Activated naive CD4-positive, alpha-beta T cell treated with anti-CD3 and anti-CD28 coated beads, Interleukin-2, amount 50 U/mL, for 24 hours (primary cell): ENCODE results near the gene TXLNG.
"Not testable (repeated sequence)": the region's sequence is repeated elsewhere in the genome, so short reads cannot be mapped to it uniquely, and the experiment has no call there.

Experiments used
- H3K27ac Mint-ChIP-seq: one replicate; pipeline ENCODE4 v1.8.0; 2021; ENCODE audit warnings: mild to moderate bottlenecking, mixed read lengths
- H3K27me3 Mint-ChIP-seq: one replicate; pipeline ENCODE4 v1.8.0; 2021; ENCODE audit warnings: mixed read lengths
- H3K36me3 Mint-ChIP-seq: one replicate; pipeline ENCODE4 v1.8.0; 2021; ENCODE audit warnings: mixed read lengths
- H3K4me1 Mint-ChIP-seq: one replicate; pipeline ENCODE4 v1.8.0; 2021; ENCODE audit warnings: mixed read lengths
- H3K4me3 Mint-ChIP-seq: one replicate; pipeline ENCODE4 v1.8.0; 2021; ENCODE audit warnings: mild to moderate bottlenecking, mixed read lengths
- H3K9me3 Mint-ChIP-seq: one replicate; pipeline ENCODE4 v1.8.0; 2021; ENCODE audit warnings: mixed read lengths

TXLNG gene

DNA sequence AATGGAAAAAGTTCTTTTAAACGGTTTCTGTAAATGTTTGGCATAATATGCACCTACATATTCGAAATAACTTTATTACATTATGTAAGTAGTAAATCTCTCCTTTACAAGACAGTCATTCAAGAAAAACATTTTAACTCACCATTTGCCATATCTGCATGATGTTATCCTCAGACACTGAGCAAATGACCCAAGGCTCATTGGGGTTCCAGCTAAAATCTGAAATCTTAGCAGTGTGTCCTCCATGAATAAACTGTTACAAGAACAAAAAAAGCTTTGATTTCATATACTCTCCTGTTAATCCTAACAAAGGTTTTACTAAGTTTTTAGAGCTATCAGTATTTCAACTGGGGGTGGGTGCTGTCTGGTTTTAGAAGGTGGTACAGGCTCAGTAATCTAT is 59.4 kb downstream of the TXLNG start:
- H3K9me3 Mint-ChIP-seq = no peaks in the 10 kb centered on the region
- H3K27ac Mint-ChIP-seq = no peak overlapping the region
- H3K4me1 Mint-ChIP-seq = no peaks in the 10 kb centered on the region
- H3K27me3 Mint-ChIP-seq = no peaks in the 10 kb centered on the region
- H3K36me3 Mint-ChIP-seq = peaks cover 4% of the 10 kb centered on the region
- H3K4me3 Mint-ChIP-seq = no peak overlapping the region

DNA sequence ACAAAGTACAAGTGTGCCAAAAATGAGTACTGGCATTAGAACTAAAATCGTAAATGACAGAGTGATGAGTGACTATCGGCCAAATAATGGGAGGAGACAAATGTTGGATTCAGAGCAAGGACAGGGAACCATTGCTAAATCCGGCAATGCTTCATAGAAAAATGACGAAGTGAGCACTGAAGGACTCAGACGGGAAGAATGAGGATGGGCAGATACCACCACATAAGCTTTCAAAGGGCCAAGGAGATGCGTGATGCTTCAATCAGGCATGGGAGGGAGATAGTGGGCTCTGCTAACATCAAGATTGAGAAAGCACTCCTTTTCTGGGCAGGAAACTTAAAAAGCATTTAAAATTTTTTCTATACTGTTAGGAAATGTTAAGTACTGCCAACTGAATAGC is 62.3 kb downstream of the TXLNG start:
- Mint-ChIP-seq H3K36me3 (peaks cover 10% of the 10 kb centered on the region), H3K9me3 (no peaks in the 10 kb centered on the region), H3K27me3 (no peaks in the 10 kb centered on the region), H3K4me1 (peaks cover 3% of the 10 kb centered on the region), H3K27ac (no peak overlapping the region), H3K4me3 (no peak overlapping the region)

DNA sequence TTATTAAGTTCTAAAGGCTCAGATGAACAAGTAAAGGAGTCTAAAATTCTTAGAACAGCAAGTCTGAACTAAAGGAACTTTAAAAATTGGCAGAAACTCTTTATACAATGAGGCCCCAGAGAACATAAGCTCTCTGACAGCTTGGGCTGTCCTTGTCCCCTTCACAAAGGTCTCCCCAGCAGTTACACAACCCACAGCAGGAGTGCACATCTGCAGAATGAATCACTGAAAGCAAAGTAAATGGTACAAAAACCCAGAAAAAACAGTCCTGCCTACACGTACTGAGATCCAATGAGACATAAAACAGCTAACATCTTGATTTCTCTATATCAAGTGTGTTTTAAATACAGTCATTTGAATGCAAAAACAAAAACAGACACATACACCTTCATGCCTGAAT is 65.2 kb downstream of the TXLNG start:
- Mint-ChIP-seq H3K27me3 (no peaks in the 10 kb centered on the region), H3K4me1 (peaks cover 12% of the 10 kb centered on the region), H3K36me3 (peaks cover 13% of the 10 kb centered on the region), H3K4me3 (no peak overlapping the region), H3K27ac (peak overlapping the region; percentile 51), H3K9me3 (no peaks in the 10 kb centered on the region)

DNA sequence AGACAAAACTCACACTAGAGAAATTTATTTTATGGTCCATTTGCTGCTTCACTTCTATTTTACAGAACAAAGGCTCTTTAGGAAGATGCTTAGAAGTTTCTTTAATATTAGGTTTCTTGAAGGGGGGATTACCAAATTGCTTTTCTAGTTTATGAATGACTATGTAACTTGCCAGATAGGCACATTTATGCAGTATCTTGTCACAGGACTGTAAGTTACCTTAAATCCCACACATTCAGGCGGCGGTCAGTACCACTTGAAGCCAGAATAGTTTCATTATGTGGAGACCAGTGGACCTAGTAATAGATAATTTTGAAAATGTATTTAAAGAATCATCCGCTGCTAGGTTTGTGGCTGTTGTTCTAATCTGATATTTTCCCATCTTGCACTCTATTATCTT is 65.6 kb downstream of the TXLNG start:
- Mint-ChIP-seq H3K9me3 (no peaks in the 10 kb centered on the region), H3K36me3 (peaks cover 14% of the 10 kb centered on the region), H3K27me3 (no peaks in the 10 kb centered on the region), H3K4me3 (no peak overlapping the region), H3K27ac (peak overlapping the region; percentile 51), H3K4me1 (peaks cover 16% of the 10 kb centered on the region)

DNA sequence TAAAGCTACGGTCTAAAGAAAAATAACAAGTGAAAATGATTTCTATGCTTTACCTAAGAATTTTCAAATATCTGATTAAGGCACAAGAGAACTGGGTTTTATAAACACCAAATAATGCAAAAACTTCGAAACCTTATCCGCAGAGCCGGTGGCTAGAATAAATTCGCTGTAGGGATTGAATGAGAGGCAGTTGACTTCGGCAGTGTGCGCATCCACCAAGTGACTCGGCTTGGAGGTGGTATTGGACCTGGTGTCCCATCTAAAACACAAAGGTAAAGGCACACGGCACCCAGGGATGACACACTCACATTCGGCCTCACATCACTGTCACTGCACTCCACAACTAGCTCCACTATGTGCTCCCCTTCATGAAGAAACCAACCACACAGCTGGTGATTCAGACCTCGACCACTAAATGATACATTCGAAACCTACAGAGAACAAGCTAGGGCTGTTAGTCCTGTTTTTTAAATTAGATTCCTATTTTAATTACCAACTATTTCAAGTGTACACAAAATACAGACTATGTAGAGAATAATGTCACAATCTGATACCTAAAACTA is 66.4 kb downstream of the TXLNG start:
- H3K4me1 Mint-ChIP-seq = peaks cover 23% of the 10 kb centered on the region

DNA sequence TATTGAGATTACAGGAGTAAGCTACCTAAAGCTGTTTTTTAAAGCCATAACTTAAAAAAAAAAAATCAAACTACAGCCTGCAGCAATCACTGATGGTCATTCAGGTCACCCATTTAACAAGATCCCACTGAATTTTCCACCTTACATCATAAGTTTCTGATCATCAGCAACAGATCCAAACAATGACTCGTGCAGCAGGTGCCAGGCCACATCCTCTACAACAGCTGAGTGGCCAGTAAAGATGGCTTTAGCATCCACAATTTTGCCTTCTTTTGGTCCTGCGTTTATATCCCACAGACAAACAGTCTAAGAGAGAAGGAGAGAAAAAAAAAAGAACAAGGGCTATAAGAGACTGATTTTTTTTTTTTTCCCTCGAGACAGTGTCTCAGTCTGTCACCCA is 67.3 kb downstream of the TXLNG start:
- Mint-ChIP-seq H3K36me3 (peaks cover 9% of the 10 kb centered on the region), H3K27me3 (no peaks in the 10 kb centered on the region), H3K4me1 (peaks cover 26% of the 10 kb centered on the region), H3K4me3 (no peak overlapping the region), H3K9me3 (no peaks in the 10 kb centered on the region), H3K27ac (no peak overlapping the region)

More for the DNA sequence above, 66.4 kb downstream of the TXLNG start:
- peaks cover 14% of the 10 kb centered on the region for H3K36me3 Mint-ChIP-seq
- no peak overlapping the region for H3K4me3 Mint-ChIP-seq
- H3K27ac Mint-ChIP-seq = no peak overlapping the region
- no peaks in the 10 kb centered on the region for H3K9me3 Mint-ChIP-seq
- H3K27me3 Mint-ChIP-seq = no peaks in the 10 kb centered on the region

DNA sequence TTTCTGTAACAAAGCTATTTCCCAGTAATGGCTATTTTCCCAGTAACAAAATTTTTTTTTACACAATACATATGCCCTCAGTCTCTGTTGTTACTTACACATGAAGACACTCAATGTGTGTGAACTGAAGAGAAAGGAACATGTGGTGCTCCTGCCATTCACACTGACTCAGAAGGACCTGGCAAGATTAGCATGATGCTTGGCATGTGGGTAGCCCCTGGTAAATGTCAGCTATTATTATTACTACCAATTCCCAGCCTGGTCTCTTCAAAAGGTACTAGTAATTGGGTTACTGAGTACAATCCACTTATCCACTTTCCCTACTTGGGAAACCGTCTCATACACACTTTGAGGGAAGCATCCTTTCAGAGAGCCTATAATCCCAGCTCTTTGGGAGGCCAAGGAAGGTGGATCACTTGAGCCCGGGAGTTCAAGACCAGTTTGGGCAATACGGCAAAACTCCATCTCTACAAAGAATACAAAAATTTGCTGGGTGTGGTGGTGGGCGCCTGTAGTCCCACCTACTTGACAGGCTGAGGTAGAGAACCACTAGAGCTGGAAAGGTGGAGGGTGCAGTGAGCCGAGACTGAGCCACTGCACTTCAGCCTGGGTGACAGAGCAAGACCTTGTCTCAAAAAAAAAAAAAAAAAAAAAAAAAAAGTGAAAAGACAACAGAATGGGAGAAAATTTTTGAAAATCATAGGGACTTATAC is 69.3 kb downstream of the TXLNG start:
- Mint-ChIP-seq H3K4me1 (peaks cover 41% of the 10 kb centered on the region), H3K36me3 (peaks cover 12% of the 10 kb centered on the region), H3K9me3 (no peaks in the 10 kb centered on the region), H3K4me3 (no peak overlapping the region), H3K27ac (peak overlapping the region; percentile 65), H3K27me3 (no peaks in the 10 kb centered on the region)

DNA sequence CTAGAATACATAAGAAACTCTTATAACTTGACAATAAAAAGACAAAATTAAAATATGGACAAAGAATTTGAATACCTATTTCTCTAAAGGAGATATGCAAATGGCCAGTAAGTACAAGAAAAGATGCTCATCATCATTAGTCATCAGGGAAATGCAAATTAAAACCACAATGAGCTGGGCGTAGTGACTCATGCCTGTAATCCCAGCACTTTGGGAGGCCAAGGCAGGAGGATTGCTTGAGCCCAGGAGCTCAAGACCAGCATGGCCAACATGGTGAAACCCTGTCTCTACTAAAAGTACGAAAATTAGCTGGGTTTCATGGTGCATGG is 69.8 kb downstream of the TXLNG start:
- Mint-ChIP-seq H3K4me1 (peaks cover 41% of the 10 kb centered on the region), H3K36me3 (peaks cover 12% of the 10 kb centered on the region), H3K4me3 (peak overlapping the region; percentile 30), H3K27ac (peak overlapping the region; percentile 87)
- not testable (repeated sequence) for H3K27me3 Mint-ChIP-seq, H3K9me3 Mint-ChIP-seq

DNA sequence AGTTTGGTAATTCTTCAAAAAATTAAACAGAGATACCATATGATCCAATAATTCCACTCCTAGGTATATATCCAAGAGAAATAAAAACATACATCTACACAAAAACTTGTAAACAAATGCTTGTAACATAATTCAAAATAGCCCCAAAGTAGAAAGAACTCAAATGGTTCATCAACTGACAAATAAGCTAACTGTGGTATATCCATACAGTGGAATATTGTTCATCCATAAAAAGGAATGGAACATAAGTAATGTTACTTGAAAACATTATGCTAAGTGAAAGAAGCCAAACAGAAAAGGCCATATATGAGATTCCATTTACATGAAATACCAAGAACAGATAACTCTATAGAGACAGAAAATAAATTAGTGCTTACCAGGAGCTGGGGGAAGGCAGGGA is 70.5 kb downstream of the TXLNG start:
- no peaks in the 10 kb centered on the region for H3K9me3 Mint-ChIP-seq
- H3K4me3 Mint-ChIP-seq = no peak overlapping the region
- H3K4me1 Mint-ChIP-seq = peaks cover 41% of the 10 kb centered on the region
- H3K36me3 Mint-ChIP-seq = peaks cover 7% of the 10 kb centered on the region
- peak overlapping the region; percentile 87 for H3K27ac Mint-ChIP-seq
- H3K27me3 Mint-ChIP-seq = no peaks in the 10 kb centered on the region

DNA sequence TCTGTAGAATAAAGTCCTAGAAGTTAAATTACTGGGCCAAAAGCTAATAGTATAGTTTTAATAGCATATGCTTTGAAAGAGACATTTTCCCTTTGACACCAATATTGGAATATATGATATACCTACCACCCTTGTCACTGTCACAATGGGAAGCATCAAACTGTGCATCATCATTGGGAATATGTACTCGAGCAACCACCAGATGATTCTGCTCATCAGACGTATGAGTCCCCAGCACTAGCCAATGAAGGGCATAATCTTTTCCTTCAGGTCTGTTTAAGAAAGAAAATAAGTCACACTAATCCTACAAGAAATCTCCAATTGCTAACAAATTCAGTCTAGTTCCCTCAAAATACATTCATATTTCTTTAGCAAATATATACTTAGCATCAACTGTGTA is 76.6 kb downstream of the TXLNG start:
- H3K27ac Mint-ChIP-seq = no peak overlapping the region
- H3K9me3 Mint-ChIP-seq = no peaks in the 10 kb centered on the region
- H3K4me1 Mint-ChIP-seq = peaks cover 42% of the 10 kb centered on the region
- H3K36me3 Mint-ChIP-seq = peaks cover 6% of the 10 kb centered on the region
- H3K4me3 Mint-ChIP-seq = no peak overlapping the region
- H3K27me3 Mint-ChIP-seq = no peaks in the 10 kb centered on the region

DNA sequence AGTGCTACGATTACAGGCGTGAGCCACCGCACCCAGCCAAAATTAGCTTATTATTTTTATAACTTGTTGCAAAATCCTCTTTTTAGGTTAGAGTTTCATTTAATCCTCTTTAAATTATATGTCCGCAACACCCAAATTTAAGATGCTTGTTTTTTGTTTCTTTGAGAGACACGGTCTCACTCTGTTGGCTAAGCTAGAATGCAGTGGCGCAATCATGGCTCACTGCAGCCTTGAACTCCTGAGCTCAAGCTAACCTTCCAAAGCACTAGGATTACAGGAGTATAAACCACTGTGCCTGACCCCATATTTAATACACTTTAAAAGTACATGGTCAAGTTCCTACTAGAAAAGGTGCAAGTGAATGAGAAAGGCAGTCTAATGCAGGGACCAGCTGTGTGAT is 81.7 kb downstream of the TXLNG start:
- Mint-ChIP-seq H3K27ac (no peak overlapping the region), H3K4me1 (peaks cover 44% of the 10 kb centered on the region), H3K27me3 (no peaks in the 10 kb centered on the region), H3K9me3 (no peaks in the 10 kb centered on the region), H3K36me3 (peaks cover 6% of the 10 kb centered on the region), H3K4me3 (peak overlapping the region; percentile 96)

DNA sequence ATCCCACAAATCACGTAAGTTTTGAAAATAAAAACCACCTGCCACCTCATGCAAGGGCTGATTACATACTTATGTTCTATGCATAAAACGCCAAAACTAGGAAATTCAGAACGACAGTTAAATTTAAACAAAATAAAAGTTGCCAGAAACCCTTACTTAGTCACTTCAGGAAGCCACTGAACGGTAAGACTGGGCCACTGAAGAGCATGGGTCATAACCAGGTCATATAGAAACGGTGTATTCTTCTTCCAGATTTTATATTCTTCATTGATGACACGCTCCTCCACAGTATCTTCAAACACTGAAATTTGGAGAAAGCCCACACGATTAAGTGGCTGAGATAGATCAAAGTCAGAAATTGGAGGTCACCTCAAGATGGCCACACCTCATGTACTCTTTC is 82.7 kb downstream of the TXLNG start:
- peaks cover 5% of the 10 kb centered on the region for H3K36me3 Mint-ChIP-seq
- H3K27me3 Mint-ChIP-seq = no peaks in the 10 kb centered on the region
- H3K4me1 Mint-ChIP-seq = peaks cover 36% of the 10 kb centered on the region
- H3K27ac Mint-ChIP-seq = peak overlapping the region; percentile 94
- no peaks in the 10 kb centered on the region for H3K9me3 Mint-ChIP-seq
- peak overlapping the region; percentile 96 for H3K4me3 Mint-ChIP-seq

DNA sequence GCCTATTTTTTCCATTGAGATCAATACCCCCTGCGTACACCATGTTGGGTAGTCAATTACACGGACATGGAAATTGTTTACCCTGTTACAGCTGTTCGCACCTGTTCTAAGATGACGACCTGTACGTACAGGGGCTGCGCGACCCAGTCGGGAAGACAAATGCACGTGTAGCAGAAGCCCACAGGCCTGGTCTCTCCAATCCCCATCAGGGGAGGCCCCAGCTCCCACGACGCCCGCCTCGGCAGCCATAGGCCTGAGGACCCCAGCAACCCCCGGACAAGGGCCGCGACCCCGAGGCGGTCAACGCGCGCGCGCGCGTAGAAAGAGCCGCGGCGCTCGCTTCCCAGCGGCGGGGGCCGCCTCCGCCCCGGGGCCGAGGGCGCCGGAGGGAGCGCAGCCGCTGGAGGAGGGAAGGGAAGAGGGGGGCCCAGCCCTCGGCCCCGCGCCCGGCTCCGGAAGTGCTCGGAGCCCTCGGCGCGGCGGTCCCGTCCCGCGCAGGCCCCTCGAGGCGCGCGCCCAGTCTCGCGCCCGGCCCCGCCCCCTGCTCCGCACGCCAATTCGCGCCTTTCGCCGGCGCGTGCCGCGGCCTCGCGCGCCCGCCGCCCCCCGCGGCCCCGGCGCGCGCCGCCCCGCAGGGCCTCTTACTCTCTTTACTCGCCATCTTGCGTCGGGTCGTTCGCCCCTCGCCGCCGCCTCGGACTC is 83.3 kb downstream of the TXLNG start:
- H3K27ac Mint-ChIP-seq = peak overlapping the region; percentile 99

DNA sequence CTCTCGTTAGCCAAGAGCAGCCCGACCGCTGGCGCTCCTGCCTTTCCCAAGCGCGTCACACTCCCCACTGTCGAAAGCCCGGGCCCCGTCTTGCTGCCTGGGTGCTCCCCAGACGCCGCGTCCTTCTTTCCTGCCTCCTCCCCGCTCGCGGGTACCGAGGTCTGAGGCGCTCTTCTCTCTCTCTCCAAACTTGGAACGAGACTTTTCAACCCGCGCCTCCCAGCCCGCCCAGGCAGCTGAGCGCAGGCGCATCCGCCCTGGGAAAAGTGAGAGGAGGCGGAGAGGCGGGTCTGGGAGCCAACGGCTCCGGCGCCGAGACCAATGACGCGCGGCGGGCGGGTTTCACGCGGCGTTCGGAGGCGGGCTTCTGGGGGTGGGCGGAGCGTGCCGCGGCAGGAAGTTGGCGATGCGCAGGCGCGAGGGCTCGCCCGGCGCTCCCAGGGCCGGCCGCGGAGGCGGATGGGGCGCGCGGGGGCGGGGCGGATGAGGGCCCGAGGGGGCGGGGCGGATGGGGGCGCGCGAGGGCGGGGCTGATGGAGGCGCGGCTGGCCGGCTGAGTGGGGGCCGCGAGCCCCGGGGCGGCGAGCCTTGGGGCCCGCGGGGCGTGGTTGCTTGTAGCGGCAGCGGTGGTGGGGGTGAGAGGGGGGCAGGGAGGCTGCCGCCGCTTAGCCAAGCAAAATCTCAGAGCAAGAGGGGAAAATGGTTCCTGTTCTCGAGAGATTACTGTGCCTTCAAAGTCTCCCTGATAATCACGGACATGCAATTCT is 84.0 kb downstream of the TXLNG start, which contains the start of gene RBBP7:
Gene RBBP7, minus strand, starts transcription at position 268 of the 767 bp plus-strand sequence. CDS start 309 bp downstream, outside the sequence.
- H3K27ac Mint-ChIP-seq = peak within 1 kb of the TSS; percentile 99
- H3K9me3 Mint-ChIP-seq = no peaks in the 10 kb centered on the region
- no peaks in the 10 kb centered on the region for H3K27me3 Mint-ChIP-seq

More for the DNA sequence above, 83.3 kb downstream of the TXLNG start:
- Mint-ChIP-seq H3K4me3 (peak overlapping the region; percentile 97), H3K4me1 (peaks cover 36% of the 10 kb centered on the region), H3K27me3 (no peaks in the 10 kb centered on the region), H3K9me3 (no peaks in the 10 kb centered on the region), H3K36me3 (peaks cover 5% of the 10 kb centered on the region)

DNA sequence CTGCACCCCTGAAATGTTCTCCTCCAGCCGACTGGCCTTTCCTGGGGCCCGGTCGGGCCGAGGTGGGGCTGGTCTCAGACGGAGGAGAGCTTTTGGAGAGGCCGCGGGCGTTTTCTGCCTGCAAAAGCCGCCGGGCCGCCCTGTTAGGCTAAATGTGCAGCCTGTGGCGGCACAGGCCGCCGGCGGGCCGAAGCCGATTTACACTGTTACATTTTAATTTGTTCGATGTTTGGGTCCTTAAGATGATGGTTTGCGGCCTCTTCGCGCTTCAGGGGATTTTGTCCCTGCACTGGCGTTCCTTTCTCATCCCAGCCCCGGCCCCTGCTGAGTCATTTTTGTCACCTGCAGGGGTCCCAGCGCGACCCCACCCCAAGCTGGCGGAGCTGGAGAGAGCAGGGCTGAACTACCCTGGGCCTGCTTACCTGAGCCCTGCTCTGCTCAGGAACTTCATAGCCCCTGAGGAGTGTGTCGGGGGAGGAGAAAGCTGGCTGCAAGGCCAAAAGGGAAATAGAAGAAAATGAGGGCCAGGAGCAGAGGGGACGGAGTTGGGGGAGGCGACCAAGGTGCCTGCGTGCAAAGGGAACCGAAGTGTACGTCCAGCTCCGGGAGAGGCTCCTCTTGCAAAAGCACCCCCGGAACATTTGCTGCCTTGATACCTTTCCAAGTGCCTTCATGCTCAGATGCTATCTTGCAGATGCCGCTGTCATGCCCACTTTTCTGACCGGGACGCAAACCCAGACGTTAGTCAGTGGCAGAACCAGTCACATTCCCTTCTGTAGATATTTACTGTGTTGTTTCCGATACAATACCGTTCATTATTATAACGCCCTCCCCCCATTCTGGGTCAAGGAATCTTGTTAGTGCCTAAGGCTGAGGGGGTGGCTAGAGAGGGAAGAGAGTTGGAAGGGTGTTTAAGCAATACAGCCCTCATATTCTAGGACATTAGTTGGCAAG is 84.9 kb downstream of the TXLNG start:
- no peaks in the 10 kb centered on the region for H3K27me3 Mint-ChIP-seq
- H3K4me3 Mint-ChIP-seq = peak overlapping the region; percentile 77
- H3K4me1 Mint-ChIP-seq = peaks cover 30% of the 10 kb centered on the region
- H3K36me3 Mint-ChIP-seq = peaks cover 5% of the 10 kb centered on the region
- H3K27ac Mint-ChIP-seq = peak overlapping the region; percentile 83
- no peaks in the 10 kb centered on the region for H3K9me3 Mint-ChIP-seq

More for the DNA sequence above, 84.0 kb downstream of the TXLNG start, which contains the start of gene RBBP7:
- Mint-ChIP-seq H3K4me3 (peak within 1 kb of the TSS; percentile 97), H3K36me3 (peaks cover 5% of the 10 kb centered on the region), H3K4me1 (peaks cover 36% of the 10 kb centered on the region)
